GM12873 (cell line): ENCODE measurements around the gene DDAH1.

Experiments
- TF ChIP-seq, protein P1 (sequence below): IDR thresholded peaks from 2 replicates; pipeline ENCODE4 v1.5.1; 2012; ENCODE audit warnings: low read depth, mild to moderate bottlenecking, moderate library complexity, low read length, control low read depth; ENCODE audit not compliant: insufficient read depth; ENCODE audit errors: missing control alignments

The DDAH1 gene

DNA sequence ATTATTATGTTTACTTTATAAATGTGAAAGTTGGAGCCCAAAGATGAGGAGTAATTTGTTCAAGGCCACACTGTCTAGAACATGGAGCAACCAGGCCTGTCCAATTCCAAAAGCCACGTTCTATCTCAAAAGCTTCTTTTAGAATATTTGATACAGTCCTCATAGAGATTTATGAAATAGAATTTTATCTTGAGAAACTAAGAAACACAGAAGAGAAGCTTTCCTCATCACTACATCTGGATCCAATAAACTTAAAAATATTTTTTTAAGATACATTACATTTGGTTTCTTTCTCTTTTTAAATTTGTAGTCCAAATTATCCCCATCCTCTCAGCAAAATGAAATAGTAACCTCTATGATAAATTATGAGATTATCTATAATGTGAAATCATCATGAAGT, 58.9 kb downstream of the DDAH1 start:
- TF ChIP-seq, protein P1, sequence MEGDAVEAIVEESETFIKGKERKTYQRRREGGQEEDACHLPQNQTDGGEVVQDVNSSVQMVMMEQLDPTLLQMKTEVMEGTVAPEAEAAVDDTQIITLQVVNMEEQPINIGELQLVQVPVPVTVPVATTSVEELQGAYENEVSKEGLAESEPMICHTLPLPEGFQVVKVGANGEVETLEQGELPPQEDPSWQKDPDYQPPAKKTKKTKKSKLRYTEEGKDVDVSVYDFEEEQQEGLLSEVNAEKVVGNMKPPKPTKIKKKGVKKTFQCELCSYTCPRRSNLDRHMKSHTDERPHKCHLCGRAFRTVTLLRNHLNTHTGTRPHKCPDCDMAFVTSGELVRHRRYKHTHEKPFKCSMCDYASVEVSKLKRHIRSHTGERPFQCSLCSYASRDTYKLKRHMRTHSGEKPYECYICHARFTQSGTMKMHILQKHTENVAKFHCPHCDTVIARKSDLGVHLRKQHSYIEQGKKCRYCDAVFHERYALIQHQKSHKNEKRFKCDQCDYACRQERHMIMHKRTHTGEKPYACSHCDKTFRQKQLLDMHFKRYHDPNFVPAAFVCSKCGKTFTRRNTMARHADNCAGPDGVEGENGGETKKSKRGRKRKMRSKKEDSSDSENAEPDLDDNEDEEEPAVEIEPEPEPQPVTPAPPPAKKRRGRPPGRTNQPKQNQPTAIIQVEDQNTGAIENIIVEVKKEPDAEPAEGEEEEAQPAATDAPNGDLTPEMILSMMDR: no peak

DNA sequence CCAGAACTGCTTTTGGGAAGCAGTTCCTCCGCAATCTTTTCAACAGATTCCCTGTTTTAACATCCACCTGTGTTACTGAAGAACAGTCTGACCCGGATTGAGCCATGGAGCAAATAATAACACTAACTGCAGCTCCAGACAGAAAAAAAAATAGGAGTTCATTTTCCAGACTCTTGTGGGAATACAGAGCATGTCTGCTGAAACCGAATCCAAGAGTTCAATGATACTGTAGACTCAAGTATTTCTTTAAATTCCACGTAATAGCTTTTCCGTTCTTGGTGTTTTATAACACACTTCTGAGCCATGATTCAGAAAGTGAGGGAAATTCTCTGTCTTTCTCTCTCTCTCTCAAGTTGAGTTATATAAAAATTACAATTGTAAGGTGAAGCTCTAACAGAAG, 60.6 kb downstream of the DDAH1 start:
- TF ChIP-seq, protein P1: no peak

DNA sequence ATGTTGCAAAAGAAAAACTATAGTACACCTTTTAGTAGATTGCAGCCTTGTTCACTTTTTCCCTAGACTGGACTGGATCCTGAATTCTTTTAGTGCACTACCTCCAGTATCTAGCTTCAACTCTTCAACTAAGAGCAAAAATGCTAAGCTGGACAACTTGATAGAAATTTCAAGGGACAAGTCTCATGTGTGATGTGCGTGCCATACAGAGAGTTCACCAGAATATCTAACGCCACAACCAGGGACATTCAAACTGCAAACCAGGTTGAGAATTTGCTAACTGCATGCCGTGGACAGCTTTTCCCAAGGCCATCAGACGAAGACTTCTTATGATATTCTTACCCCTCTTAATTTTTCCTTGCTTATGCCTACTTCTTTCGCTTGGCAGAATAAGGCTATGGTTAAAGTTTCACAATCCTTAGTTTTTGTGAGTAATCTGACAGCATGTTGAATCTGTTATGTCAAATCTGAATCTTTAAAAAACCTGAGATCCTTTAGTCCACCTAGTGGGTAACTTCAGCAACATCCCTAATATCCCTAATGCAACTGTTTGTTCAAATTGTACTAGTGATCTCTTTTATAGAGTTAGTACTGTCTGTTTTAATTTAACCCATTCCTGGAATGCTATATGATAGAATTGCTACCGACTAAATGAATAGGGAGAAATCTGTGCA, 66.4 kb downstream of the DDAH1 start:
- TF ChIP-seq, protein P1: peak; percentile 23

DNA sequence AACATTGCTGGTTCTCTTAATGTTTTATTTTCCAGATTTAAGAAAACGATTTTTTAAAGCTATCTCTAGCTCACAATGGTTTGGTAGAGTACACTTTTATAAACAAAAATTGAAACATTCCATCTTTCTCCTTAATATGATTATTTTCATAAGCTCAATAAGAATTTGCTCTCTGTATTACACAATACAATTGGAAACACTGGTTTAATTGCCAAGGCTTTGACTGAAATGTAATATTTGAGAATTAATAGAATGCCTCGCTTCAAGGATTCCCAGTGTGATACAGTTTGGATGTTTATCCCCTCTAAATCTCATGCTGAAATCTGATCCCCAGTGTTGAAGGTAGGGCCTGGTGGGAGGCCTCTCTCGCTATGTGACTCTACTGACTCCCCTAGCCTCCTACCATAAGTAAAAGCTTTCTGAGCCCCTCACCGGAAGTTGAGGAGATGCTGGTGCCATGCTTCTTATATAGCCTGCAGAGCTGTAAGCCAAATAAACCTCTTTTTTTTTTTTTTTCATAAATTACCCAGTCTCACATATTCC, 67.4 kb downstream of the DDAH1 start:
- TF ChIP-seq, protein P1: no peak

DNA sequence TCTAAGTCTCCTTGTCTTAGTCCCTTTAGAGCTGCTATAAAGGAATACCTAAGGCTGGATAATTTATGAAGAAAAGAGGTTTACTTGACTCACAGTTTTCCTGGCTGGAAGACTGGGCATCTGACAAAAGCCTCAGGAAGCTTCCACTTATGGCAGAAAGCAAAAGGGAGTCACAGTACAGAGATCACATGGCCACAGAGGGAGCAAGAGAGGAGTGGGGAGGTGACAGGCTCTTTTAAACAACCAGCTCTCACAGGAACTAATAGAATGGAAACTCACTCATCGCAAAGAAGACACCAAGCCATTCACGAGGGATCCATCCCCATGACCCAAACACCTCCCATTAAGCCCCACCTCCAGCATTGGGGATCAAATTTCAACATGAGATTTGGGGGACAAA, 68.8 kb downstream of the DDAH1 start:
- TF ChIP-seq, protein P1: no peak

DNA sequence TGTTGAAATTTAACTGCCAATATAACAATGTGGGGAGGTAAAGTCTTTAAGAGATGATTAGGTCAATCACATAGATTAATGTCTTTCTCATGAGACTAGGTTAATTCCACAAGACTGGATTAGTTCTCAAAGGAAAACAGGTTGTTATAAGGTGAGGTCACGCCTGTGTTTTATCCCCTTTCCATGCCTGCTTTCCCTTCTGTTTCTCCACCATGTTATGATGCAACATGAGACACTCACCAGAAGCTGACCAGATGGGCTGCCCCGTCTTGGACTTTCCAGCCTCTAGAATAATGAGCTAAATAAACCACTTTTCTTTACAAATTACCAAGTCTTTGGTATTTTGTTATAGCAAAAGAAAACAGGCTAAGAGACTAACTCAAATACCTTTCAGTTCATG, 70.8 kb downstream of the DDAH1 start:
- TF ChIP-seq, protein P1: no peak

DNA sequence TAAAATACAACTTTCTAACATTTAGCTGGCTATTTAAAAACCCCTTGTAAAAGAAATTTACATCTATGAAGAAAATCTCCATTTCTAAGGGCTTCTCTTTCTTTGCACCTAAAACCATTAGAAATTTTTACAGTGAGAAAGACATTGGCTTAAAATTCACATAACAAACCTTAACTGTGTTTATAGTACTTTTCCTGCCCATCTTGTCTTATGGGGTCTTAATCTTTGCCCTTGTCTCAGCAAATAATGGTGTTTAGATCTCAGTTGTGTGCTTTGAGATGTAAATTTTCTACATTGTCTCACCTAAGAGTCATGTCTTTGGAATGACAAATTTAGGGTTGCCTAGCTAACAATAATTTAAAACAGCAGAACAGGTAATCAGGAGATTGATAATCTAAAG, 71.5 kb downstream of the DDAH1 start:
- TF ChIP-seq, protein P1: no peak

DNA sequence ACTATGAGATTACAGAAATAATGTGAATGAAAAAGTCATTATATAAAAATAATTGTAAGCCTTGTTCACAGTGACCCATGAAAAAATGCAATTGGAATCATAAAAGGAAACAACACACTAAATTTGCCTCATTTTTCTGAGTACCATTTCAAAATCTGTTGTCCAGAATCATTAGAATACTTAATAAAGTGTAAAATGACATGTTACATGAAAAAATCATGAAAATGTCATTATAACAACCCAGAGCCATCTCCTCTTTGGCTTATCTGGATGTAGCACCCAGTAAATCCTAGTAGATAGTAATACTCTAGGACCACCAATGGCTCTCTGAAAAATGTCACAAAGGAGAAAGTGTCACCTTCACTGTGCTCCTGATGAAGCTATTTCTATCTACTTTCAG, 76.5 kb downstream of the DDAH1 start:
- TF ChIP-seq, protein P1: no peak
